PFSK-1 (cell line): ENCODE data around the gene RIC3.

Source experiments
- FOXP2 ChIP-seq: optimal IDR thresholded peaks from 2 replicates; pipeline ENCODE3; 2011; ENCODE audit warnings: borderline replicate concordance, control low read depth, inconsistent platforms; ENCODE audit not compliant: insufficient read depth; ENCODE audit errors: extremely low read length, extremely low read depth
- POLR2AphosphoS5 ChIP-seq: IDR thresholded peaks from 2 replicates; pipeline ENCODE4 v1.6.1; 2012; ENCODE audit warnings: low read depth, mild to moderate bottlenecking, control low read depth, low read length, moderate library complexity
- REST ChIP-seq, 2 experiments: IDR thresholded peaks; 2 replicates each; pipeline versions ENCODE4 v1.6.1 to v1.8.0; 2011 to 2012; ENCODE audit warnings: low read depth in 2 of 2, low read length in 2 of 2, control low read depth in 1 of 2, inconsistent platforms in 1 of 2, mild to moderate bottlenecking in 1 of 2, moderate library complexity in 1 of 2; ENCODE audit not compliant: insufficient read depth in 1 of 2
- SIN3A ChIP-seq: IDR thresholded peaks from 2 replicates; pipeline ENCODE4 v1.6.1; 2012; ENCODE audit warnings: mild to moderate bottlenecking, low read length, moderate library complexity, borderline replicate concordance; ENCODE audit not compliant: insufficient read depth
- TAF1 ChIP-seq: IDR thresholded peaks from 2 replicates; pipeline ENCODE4 v1.6.1; 2012; ENCODE audit warnings: low read length, control low read depth, borderline replicate concordance; ENCODE audit not compliant: insufficient read depth

The RIC3 gene

GRCh38 chr11:8149726-8150125 lies 19.1 kb downstream of the RIC3 start:
- TF ChIP-seq TAF1, result no peak
- no peak for TF ChIP-seq REST (IDR thresholded peaks at IDR 0.05; ENCODE audit: insufficient read depth in 1 of 2, low read depth in 2 of 2, low read length in 2 of 2)
- TF ChIP-seq FOXP2, result no peak
- TF ChIP-seq SIN3A, result no peak
- TF ChIP-seq POLR2AphosphoS5, result no peak

DNA sequence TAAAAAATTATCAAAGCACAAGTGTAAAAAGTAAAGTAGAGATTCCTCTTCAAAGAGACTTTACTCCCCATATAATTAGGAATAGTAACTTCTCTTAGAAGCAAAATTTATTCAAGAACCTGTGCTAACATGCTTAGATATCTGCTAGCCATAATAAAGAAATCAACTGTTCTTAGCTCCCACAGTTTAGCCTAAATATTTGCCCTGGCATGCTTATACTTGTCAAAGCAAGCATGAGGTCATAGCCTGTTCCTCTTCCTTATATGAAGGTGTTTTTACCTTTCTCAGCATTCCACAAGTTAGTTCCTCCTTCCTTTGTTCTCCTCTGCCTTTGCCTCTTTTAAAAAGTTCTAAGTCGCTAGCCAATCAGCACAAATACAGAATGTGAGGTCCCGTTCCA lies 30.3 kb downstream of the RIC3 start:
- TF ChIP-seq SIN3A (no peak), FOXP2 (no peak), POLR2AphosphoS5 (no peak), REST (IDR thresholded peaks at IDR 0.05; ENCODE audit: insufficient read depth in 1 of 2, low read depth in 2 of 2, low read length in 2 of 2) (no peak), TAF1 (no peak)

DNA sequence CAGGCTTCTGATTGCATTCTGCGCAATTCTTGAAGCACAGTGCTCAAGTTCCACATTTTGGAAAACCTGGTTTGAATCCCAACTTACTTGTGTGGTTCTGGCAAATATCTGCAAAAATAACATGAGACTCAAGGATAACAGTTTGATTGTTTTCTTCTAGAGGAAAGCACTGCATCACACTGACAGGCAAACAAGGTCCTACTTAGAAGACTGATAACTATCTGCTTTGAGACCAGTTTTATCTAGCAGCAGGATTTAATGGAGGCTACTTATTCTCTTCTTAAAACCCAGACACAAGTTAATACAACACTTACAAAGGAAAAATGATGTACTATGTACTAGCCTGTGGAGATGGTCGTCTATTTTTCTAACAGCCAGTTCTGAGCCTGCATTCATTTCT lies 41.4 kb downstream of the RIC3 start:
- TF ChIP-seq TAF1 (no peak), SIN3A (no peak)

- TF ChIP-seq TAF1 (no peak), SIN3A (no peak), FOXP2 (no peak), POLR2AphosphoS5 (no peak), REST (IDR thresholded peaks at IDR 0.05; ENCODE audit: insufficient read depth in 1 of 2, low read depth in 2 of 2, low read length in 2 of 2) (no peak)
Measured at GRCh38 chr11:8126649-8127289, 42.1 kb downstream of the RIC3 start.

DNA sequence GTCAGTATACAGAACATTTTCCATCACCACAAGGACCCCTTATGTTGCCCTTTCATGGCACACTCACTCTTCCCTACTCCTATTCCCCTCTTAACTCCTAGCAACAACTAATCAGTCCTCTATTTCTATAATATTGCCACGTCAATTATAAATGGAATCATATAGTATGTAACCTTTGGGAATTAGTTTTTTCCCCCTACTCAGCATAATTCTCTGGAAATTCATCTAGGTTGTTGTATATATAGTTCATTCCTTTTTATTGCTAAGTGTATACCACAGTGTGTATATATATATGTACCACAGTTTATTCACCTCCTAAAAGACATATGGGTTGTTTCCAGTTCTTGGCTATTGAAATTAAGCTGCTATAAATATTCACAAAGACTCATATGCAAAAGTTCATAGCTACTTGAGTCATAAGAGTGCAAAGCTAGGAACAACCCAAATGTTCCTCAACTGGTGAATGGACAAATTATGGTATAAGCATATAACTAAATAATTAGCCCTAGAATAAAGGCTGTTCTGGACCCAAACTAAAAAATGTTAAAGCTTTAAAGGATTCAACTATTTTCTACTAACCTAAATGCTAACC lies 46.6 kb downstream of the RIC3 start:
- TF ChIP-seq TAF1 (no peak), SIN3A (no peak), REST (IDR thresholded peaks at IDR 0.05; ENCODE audit: insufficient read depth in 1 of 2, low read depth in 2 of 2, low read length in 2 of 2) (no peak), FOXP2 (no peak), POLR2AphosphoS5 (no peak)
